ENCODE data around the gene ADISSP.

Gene ADISSP

GRCh38 chr20:3738111-3739053, 29.2 kb downstream of the ADISSP start:
- no peak for DNase-seq (ENCODE audit: low read depth)

GRCh38 chr20:3735768-3736167, 31.8 kb downstream of the ADISSP start:
- no peak for DNase-seq (ENCODE audit: low read depth)

- DNase-seq (ENCODE audit: low read depth) = no peak
Observed at GRCh38 chr20:3734111-3734843, 33.3 kb downstream of the ADISSP start.

GRCh38 chr20:3733119-3733995, 34.2 kb downstream of the ADISSP start:
- no peak for DNase-seq (ENCODE audit: low read depth)

GRCh38 chr20:3732327-3733118, 35.0 kb downstream of the ADISSP start, which contains the start of gene HSPA12B:
Gene HSPA12B (plus strand): TSS chr20:3732685. CDS start chr20:3738675, 5,990 bp downstream.
- DNase-seq (ENCODE audit: low read depth) = no peak

GRCh38 chr20:3731944-3732326, 35.6 kb downstream of the ADISSP start:
- no peak for DNase-seq (ENCODE audit: low read depth)

GRCh38 chr20:3730803-3731672, 36.5 kb downstream of the ADISSP start:
- DNase-seq (ENCODE audit: low read depth) = no peak

GRCh38 chr20:3729811-3730540, 37.6 kb downstream of the ADISSP start:
- DNase-seq (ENCODE audit: low read depth) = no peak

- DNase-seq (ENCODE audit: low read depth) = no peak
Observed at GRCh38 chr20:3729378-3729777, 38.2 kb downstream of the ADISSP start.

- DNase-seq (ENCODE audit: low read depth) = no peak
Observed at GRCh38 chr20:3728876-3729275, 38.7 kb downstream of the ADISSP start.

GRCh38 chr20:3728354-3728753, 39.2 kb downstream of the ADISSP start:
- DNase-seq (ENCODE audit: low read depth) = no peak

- no peak for DNase-seq (ENCODE audit: low read depth)
Observed at GRCh38 chr20:3727401-3728021, 40.0 kb downstream of the ADISSP start.

GRCh38 chr20:3724356-3724755, 43.2 kb downstream of the ADISSP start:
- DNase-seq (ENCODE audit: low read depth) = no peak

- no peak for DNase-seq (ENCODE audit: low read depth)
Observed at GRCh38 chr20:3723284-3723683, 44.3 kb downstream of the ADISSP start.

- no peak for DNase-seq (ENCODE audit: low read depth)
Observed at GRCh38 chr20:3721912-3722311, 45.6 kb downstream of the ADISSP start.

GRCh38 chr20:3720626-3721025, 46.9 kb downstream of the ADISSP start:
- no peak for DNase-seq (ENCODE audit: low read depth)

GRCh38 chr20:3720068-3720467, 47.5 kb downstream of the ADISSP start:
- no peak for DNase-seq (ENCODE audit: low read depth)

GRCh38 chr20:3719046-3719445, 48.5 kb downstream of the ADISSP start:
- DNase-seq (ENCODE audit: low read depth) = no peak

- peak; percentile 36 for DNase-seq (ENCODE audit: low read depth)
Observed at GRCh38 chr20:3716195-3716834, 51.2 kb downstream of the ADISSP start.
